Measurements from ENCODE around the gene HOXC10. TPM values are rescaled to one million over a fixed set of nuclear protein-coding genes. Genes with fewer than 3 reads are reported as not detected.

HOXC10 gene
- total and polyA plus RNA-seq, 2 experiments from 2014 or later, result not detected

DNA sequence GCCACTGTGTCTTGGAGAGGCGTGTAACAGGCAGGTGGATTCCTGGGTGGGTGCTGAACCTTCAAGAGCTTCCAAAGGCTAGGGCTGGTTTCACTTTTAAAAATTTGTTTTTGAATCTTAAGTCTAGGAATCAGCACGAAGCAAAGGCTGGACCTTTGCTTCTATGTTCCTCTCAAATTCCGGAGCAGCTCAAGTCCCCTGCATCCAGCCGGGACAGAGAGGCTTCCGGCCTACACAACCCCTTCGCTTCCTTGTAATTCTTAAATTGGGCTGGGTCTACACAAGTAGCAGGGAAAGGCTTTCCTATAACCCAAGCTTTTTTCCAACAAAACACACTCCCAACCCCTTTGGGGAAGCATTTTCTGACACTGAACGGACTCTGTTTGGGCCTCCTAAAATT, 21.9 kb upstream of the HOXC10 start:
- no peaks in the 10 kb centered on the region; the same call in none of the 3 replicates for H3K9me3 Mint-ChIP-seq
- H3K4me3 Mint-ChIP-seq, result no peak overlapping the region
- no peak for DNase-seq (ENCODE audit: low spot score)
- no peaks in the 10 kb centered on the region; the same call in 1 of the 2 replicates for H3K36me3 ChIP-seq (ENCODE audit: insufficient read depth)
- TF ChIP-seq EZH2phosphoT487 (IDR thresholded peaks at IDR 0.05; ENCODE audit: unreplicated experiment), result no peak
- no peak for TF ChIP-seq EZH2 (IDR thresholded peaks at IDR 0.05; ENCODE audit: low read depth, unreplicated experiment)
- TF ChIP-seq, protein P1, sequence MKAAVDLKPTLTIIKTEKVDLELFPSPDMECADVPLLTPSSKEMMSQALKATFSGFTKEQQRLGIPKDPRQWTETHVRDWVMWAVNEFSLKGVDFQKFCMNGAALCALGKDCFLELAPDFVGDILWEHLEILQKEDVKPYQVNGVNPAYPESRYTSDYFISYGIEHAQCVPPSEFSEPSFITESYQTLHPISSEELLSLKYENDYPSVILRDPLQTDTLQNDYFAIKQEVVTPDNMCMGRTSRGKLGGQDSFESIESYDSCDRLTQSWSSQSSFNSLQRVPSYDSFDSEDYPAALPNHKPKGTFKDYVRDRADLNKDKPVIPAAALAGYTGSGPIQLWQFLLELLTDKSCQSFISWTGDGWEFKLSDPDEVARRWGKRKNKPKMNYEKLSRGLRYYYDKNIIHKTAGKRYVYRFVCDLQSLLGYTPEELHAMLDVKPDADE (IDR thresholded peaks at IDR 0.05), result no peak
- TF ChIP-seq, protein P2, sequence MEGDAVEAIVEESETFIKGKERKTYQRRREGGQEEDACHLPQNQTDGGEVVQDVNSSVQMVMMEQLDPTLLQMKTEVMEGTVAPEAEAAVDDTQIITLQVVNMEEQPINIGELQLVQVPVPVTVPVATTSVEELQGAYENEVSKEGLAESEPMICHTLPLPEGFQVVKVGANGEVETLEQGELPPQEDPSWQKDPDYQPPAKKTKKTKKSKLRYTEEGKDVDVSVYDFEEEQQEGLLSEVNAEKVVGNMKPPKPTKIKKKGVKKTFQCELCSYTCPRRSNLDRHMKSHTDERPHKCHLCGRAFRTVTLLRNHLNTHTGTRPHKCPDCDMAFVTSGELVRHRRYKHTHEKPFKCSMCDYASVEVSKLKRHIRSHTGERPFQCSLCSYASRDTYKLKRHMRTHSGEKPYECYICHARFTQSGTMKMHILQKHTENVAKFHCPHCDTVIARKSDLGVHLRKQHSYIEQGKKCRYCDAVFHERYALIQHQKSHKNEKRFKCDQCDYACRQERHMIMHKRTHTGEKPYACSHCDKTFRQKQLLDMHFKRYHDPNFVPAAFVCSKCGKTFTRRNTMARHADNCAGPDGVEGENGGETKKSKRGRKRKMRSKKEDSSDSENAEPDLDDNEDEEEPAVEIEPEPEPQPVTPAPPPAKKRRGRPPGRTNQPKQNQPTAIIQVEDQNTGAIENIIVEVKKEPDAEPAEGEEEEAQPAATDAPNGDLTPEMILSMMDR (conservative IDR thresholded peaks at IDR 0.05; ENCODE audit: low read depth in 2 of 2), result no peak
- TF ChIP-seq STAT1 (IDR thresholded peaks at IDR 0.05; ENCODE audit: unreplicated experiment), result no peak
- TF ChIP-seq, protein P3, sequence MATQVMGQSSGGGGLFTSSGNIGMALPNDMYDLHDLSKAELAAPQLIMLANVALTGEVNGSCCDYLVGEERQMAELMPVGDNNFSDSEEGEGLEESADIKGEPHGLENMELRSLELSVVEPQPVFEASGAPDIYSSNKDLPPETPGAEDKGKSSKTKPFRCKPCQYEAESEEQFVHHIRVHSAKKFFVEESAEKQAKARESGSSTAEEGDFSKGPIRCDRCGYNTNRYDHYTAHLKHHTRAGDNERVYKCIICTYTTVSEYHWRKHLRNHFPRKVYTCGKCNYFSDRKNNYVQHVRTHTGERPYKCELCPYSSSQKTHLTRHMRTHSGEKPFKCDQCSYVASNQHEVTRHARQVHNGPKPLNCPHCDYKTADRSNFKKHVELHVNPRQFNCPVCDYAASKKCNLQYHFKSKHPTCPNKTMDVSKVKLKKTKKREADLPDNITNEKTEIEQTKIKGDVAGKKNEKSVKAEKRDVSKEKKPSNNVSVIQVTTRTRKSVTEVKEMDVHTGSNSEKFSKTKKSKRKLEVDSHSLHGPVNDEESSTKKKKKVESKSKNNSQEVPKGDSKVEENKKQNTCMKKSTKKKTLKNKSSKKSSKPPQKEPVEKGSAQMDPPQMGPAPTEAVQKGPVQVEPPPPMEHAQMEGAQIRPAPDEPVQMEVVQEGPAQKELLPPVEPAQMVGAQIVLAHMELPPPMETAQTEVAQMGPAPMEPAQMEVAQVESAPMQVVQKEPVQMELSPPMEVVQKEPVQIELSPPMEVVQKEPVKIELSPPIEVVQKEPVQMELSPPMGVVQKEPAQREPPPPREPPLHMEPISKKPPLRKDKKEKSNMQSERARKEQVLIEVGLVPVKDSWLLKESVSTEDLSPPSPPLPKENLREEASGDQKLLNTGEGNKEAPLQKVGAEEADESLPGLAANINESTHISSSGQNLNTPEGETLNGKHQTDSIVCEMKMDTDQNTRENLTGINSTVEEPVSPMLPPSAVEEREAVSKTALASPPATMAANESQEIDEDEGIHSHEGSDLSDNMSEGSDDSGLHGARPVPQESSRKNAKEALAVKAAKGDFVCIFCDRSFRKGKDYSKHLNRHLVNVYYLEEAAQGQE (IDR thresholded peaks at IDR 0.05; ENCODE audit: unreplicated experiment), result no peak
- TF ChIP-seq ZNF331 (CRISPR knock-in tag; IDR thresholded peaks at IDR 0.05; ENCODE audit: low read depth), result no peak
- TF ChIP-seq, protein P4, sequence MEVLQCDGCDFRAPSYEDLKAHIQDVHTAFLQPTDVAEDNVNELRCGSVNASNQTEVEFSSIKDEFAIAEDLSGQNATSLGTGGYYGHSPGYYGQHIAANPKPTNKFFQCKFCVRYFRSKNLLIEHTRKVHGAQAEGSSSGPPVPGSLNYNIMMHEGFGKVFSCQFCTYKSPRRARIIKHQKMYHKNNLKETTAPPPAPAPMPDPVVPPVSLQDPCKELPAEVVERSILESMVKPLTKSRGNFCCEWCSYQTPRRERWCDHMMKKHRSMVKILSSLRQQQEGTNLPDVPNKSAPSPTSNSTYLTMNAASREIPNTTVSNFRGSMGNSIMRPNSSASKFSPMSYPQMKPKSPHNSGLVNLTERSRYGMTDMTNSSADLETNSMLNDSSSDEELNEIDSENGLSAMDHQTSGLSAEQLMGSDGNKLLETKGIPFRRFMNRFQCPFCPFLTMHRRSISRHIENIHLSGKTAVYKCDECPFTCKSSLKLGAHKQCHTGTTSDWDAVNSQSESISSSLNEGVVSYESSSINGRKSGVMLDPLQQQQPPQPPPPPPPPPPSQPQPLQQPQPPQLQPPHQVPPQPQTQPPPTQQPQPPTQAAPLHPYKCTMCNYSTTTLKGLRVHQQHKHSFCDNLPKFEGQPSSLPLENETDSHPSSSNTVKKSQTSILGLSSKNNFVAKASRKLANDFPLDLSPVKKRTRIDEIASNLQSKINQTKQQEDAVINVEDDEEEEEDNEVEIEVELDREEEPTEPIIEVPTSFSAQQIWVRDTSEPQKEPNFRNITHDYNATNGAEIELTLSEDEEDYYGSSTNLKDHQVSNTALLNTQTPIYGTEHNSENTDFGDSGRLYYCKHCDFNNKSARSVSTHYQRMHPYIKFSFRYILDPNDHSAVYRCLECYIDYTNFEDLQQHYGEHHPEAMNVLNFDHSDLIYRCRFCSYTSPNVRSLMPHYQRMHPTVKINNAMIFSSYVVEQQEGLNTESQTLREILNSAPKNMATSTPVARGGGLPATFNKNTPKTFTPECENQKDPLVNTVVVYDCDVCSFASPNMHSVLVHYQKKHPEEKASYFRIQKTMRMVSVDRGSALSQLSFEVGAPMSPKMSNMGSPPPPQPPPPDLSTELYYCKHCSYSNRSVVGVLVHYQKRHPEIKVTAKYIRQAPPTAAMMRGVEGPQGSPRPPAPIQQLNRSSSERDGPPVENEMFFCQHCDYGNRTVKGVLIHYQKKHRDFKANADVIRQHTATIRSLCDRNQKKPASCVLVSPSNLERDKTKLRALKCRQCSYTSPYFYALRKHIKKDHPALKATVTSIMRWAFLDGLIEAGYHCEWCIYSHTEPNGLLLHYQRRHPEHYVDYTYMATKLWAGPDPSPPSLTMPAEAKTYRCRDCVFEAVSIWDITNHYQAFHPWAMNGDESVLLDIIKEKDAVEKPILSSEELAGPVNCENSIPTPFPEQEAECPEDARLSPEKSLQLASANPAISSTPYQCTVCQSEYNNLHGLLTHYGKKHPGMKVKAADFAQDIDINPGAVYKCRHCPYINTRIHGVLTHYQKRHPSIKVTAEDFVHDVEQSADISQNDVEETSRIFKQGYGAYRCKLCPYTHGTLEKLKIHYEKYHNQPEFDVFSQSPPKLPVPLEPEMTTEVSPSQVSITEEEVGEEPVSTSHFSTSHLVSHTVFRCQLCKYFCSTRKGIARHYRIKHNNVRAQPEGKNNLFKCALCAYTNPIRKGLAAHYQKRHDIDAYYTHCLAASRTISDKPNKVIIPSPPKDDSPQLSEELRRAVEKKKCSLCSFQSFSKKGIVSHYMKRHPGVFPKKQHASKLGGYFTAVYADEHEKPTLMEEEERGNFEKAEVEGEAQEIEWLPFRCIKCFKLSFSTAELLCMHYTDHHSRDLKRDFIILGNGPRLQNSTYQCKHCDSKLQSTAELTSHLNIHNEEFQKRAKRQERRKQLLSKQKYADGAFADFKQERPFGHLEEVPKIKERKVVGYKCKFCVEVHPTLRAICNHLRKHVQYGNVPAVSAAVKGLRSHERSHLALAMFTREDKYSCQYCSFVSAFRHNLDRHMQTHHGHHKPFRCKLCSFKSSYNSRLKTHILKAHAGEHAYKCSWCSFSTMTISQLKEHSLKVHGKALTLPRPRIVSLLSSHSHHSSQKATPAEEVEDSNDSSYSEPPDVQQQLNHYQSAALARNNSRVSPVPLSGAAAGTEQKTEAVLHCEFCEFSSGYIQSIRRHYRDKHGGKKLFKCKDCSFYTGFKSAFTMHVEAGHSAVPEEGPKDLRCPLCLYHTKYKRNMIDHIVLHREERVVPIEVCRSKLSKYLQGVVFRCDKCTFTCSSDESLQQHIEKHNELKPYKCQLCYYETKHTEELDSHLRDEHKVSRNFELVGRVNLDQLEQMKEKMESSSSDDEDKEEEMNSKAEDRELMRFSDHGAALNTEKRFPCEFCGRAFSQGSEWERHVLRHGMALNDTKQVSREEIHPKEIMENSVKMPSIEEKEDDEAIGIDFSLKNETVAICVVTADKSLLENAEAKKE (CRISPR knock-in tag; IDR thresholded peaks at IDR 0.05), result no peak
- TF ChIP-seq POLR2AphosphoS5 (IDR thresholded peaks at IDR 0.05; ENCODE audit: low read depth), result no peak
- TF ChIP-seq CREB1 (CRISPR knock-in tag; IDR thresholded peaks at IDR 0.05; ENCODE audit: low read depth), result no peak
- TF ChIP-seq JUNB (IDR thresholded peaks at IDR 0.05; ENCODE audit: unreplicated experiment), result no peak
- no peak for TF ChIP-seq ZNF114 (CRISPR knock-in tag; IDR thresholded peaks at IDR 0.05)
- peaks cover 18% of the 10 kb centered on the region for H3K4me1 ChIP-seq (ENCODE audit: insufficient read depth)
- peaks cover 62% of the 10 kb centered on the region for H4K20me1 ChIP-seq (replicated peaks; ENCODE audit: insufficient read depth)
- H2AFZ ChIP-seq, result no peak overlapping the region
- H3K27ac Mint-ChIP-seq, result no peak overlapping the region
- H3K36me3 Mint-ChIP-seq (ENCODE audit: low read depth), result no peaks in the 10 kb centered on the region; the same call in 2 of the 3 replicates
- ATAC-seq, result no peak
- peaks cover 53% of the 10 kb centered on the region for H3F3A ChIP-seq (replicated peaks; ENCODE audit: low read depth)
- no peaks in the 10 kb centered on the region for H3K9me2 ChIP-seq (ENCODE audit: insufficient read depth)
- H3K27me3 Mint-ChIP-seq (ENCODE audit: insufficient read depth, low read depth, poor library complexity), result peaks cover 100% of the 10 kb centered on the region
- no peak overlapping the region for H3K27ac ChIP-seq (ENCODE audit: low read depth)
- H3K4me1 Mint-ChIP-seq, result peaks cover 19% of the 10 kb centered on the region
- no peaks in the 10 kb centered on the region for H3K79me2 ChIP-seq (replicated peaks; ENCODE audit: insufficient read depth)
- no peak overlapping the region for H3K4me3 ChIP-seq
- H3K27me3 ChIP-seq (ENCODE audit: insufficient read depth), result peaks cover 100% of the 10 kb centered on the region
- no peak overlapping the region for H3K4me2 ChIP-seq

Measured in GM23338 (cell line).